ENCODE results near the gene MAEL.

The MAEL gene

GRCh38 chr1:167059045-167059808 is 70.1 kb downstream of the MAEL start:
- peak; percentile 71 for DNase-seq

GRCh38 chr1:167059809-167060107 is 70.7 kb downstream of the MAEL start:
- DNase-seq, result no peak

GRCh38 chr1:167060141-167061072 is 71.3 kb downstream of the MAEL start:
- DNase-seq, result no peak

- no peak for DNase-seq
These were observed 72.0 kb downstream of the MAEL start for GRCh38 chr1:167061073-167061464.

- DNase-seq, result no peak
These were observed 75.5 kb downstream of the MAEL start for GRCh38 chr1:167064621-167065020.

GRCh38 chr1:167065471-167065870 is 76.4 kb downstream of the MAEL start:
- DNase-seq, result no peak

- peak; percentile 83 for DNase-seq
These were observed 77.4 kb downstream of the MAEL start for GRCh38 chr1:167066333-167067122.

GRCh38 chr1:167067904-167068303 is 78.8 kb downstream of the MAEL start:
- DNase-seq, result no peak

- DNase-seq, result no peak
These were observed 79.7 kb downstream of the MAEL start for GRCh38 chr1:167068761-167069160.

GRCh38 chr1:167071286-167071685 is 82.2 kb downstream of the MAEL start:
- no peak for DNase-seq

Data from activated CD8-positive, alpha-beta memory T cell treated with anti-CD3 and anti-CD28 coated beads, Interleukin-2, amount 50 U/mL, for 4 hours (primary cell).